Neuron (in vitro differentiated cells): ENCODE measurements around the gene OAS1.

Source experiments
- H2AFZ ChIP-seq: one replicate; pipeline ENCODE4 v1.6.1; 2013; ENCODE audit warnings: low read depth, mild to moderate bottlenecking, inconsistent platforms, low read length, moderate library complexity
- H3K27me3 ChIP-seq: one replicate; pipeline ENCODE4 v1.6.1; 2013; ENCODE audit warnings: low read length; ENCODE audit not compliant: insufficient read depth
- H3K36me3 ChIP-seq: one replicate; pipeline ENCODE4 v1.6.1; 2013; ENCODE audit warnings: low read length; ENCODE audit not compliant: insufficient read depth
- H3K4me1 ChIP-seq: one replicate; pipeline ENCODE4 v1.6.1; 2013; ENCODE audit warnings: low read length; ENCODE audit not compliant: insufficient read depth
- H3K4me3 ChIP-seq: 2 replicates; pipeline ENCODE4 v1.5.1; 2013; ENCODE audit warnings: mild to moderate bottlenecking, low read length, moderate library complexity
- H3K9me3 ChIP-seq: one replicate; pipeline ENCODE4 v1.6.1; 2013; ENCODE audit warnings: low read length

OAS1 gene

DNA sequence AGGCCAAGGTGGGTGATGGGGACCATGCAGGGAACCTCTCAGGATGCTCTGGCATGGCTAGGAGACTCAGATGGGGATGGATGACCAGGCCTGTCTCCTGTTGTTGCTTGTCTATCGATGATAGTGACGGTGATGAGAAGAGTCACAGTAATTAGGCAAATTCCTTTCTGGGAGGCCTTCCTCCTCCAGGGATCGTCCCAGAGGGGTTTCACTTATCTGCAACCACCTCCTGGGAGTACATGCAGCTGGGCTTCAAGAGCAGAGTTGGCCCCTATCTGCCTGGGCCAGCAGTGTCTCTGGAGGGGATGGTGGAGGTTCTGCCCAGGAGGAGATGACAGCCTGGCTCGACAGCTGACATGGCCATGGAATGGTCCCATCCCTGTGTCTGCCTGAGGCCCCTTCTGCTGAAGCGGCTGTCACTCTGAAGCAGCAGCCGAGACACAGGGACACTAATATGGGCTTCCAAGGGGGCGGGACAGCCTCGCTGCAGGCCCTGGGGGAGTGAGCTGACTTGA lies 27.5 kb upstream of the OAS1 start:
- no peaks in the 10 kb centered on the region for H3K36me3 ChIP-seq
- H3K9me3 ChIP-seq = no peaks in the 10 kb centered on the region
- H3K4me3 ChIP-seq = no peak overlapping the region
- no peaks in the 10 kb centered on the region for H3K4me1 ChIP-seq
- H2AFZ ChIP-seq = no peak overlapping the region
- H3K27me3 ChIP-seq = peaks cover 2% of the 10 kb centered on the region

DNA sequence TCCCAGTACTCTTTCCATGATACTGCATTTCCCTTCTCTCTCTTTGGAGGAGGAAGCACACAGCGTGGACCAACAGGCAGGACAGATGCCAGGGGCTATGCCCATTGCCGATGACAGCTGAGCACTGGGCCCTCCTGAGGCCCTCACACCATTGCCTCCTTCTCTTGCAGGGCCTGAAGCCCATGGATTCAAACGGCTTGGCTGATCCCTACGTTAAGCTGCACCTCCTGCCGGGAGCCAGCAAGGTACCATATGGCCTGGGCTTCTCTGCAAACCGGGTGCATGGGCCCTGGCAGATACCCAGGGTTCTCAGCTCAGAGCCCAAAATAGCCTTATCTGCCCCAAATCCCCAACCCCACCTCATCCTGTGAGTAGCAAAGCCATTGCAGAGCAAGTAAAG lies 25.2 kb upstream of the OAS1 start:
- Histone ChIP-seq H3K9me3 (peaks cover 6% of the 10 kb centered on the region), H3K4me3 (no peak overlapping the region), H3K36me3 (no peaks in the 10 kb centered on the region), H3K4me1 (no peaks in the 10 kb centered on the region), H3K27me3 (no peaks in the 10 kb centered on the region), H2AFZ (no peak overlapping the region)

DNA sequence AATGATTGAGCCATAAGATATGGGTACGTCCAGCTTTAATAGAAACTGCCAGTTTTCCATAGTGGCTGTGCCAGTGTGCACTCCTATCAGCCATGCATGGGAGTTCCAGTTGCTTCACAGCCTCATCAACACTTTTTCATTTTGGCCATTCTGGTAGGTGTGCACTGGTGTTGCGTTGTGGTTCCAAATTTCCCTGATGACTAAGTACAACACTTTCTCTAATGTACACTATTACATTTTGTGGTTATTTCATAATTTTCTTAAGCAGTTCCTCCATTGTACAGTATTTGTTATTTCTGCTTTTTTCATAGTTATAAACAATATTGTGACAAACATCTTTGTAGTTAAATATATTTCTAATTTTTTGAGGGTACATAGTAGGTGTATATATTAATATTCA lies 21.5 kb upstream of the OAS1 start:
- Histone ChIP-seq H3K9me3 (peaks cover 8% of the 10 kb centered on the region), H3K27me3 (no peaks in the 10 kb centered on the region), H3K36me3 (no peaks in the 10 kb centered on the region), H2AFZ (no peak overlapping the region), H3K4me1 (no peaks in the 10 kb centered on the region), H3K4me3 (no peak overlapping the region)

DNA sequence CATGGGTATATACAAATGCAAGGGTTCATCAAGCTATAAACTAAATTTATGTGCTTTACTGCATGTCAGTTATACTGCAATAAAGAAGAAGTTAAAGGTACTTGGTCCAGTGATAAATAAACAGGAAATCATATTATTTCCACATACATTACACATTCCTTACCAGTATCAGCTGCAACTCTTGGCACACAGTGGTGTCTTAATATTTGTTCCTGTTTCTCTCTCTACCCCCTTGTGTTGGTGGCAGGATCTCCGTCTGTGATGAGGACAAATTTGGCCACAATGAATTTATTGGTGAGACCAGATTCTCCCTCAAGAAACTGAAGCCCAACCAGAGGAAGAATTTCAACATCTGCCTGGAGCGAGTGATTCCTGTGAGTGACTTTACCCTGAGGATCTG lies 19.2 kb upstream of the OAS1 start:
- H3K4me3 ChIP-seq = no peak overlapping the region
- no peaks in the 10 kb centered on the region for H3K27me3 ChIP-seq
- H2AFZ ChIP-seq = no peak overlapping the region
- H3K36me3 ChIP-seq = no peaks in the 10 kb centered on the region
- H3K4me1 ChIP-seq = no peaks in the 10 kb centered on the region
- peaks cover 8% of the 10 kb centered on the region for H3K9me3 ChIP-seq

DNA sequence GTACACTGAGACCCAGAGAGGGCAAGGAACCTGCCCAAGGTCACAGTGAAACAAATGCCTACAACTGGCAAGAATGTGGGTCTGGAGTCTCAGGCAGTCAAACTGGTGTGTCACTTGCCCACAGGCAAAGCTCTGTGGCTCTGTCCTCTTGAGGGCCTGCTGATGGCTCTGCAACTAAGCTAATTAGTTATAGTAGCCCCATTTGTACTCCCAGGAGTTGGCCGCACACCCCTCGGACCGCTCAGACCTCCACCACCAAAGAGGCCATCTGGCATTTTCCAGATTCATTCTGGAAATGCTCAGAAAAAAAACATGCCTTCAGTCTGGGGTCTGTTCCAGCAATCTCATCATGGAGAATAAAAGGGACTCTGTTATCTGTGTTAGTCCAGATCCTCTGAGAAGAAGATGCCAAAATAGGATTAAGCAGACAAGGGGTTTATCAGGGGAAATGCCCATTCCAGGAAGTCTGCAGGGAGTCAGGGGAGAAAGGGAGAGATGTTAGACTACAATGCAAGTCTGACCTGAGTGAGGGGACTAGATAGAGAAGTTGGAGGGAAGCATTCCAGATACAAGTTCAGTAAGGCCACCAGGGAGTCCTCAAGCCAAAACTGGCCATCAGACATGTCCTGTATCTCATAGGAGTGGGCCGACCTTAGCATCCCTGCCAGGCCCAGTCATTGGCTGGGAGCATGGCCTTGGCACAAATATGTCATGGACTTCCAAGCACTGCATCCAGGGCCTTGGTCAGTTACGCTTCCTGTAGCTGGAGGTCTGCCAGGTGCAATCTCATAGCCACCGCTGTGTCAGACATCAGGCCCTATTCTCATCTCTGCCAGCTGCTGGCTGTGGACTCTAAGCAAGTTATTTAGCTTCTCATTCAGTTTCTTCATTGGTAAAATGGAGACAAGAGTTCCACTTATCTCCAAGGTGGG lies 15.4 kb upstream of the OAS1 start:
- Histone ChIP-seq H3K27me3 (no peaks in the 10 kb centered on the region), H3K4me1 (peaks cover 16% of the 10 kb centered on the region), H3K36me3 (no peaks in the 10 kb centered on the region), H3K9me3 (peaks cover 2% of the 10 kb centered on the region), H3K4me3 (no peak overlapping the region), H2AFZ (no peak overlapping the region)

DNA sequence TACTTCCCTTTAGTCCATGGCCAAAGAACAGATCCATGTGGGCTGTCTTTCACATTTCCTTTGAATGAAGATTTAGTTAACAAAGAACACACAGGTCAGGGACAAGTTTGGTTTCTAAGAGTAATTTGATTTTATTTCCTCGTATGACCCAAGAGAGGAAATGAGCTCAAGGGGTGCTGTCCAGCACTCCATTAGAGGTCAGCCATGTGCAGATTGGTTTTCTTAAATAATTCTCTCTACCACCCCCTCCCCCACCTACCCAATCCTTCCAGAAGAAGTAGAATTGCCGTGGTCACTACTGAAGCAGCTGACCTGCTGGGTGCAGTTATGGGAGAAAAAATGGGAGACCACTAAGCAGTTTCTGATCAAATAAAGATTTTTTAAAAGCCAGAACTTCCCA lies 13.9 kb upstream of the OAS1 start:
- Histone ChIP-seq H3K4me3 (no peak overlapping the region), H3K36me3 (no peaks in the 10 kb centered on the region), H2AFZ (no peak overlapping the region), H3K9me3 (no peaks in the 10 kb centered on the region), H3K27me3 (no peaks in the 10 kb centered on the region), H3K4me1 (peaks cover 16% of the 10 kb centered on the region)

DNA sequence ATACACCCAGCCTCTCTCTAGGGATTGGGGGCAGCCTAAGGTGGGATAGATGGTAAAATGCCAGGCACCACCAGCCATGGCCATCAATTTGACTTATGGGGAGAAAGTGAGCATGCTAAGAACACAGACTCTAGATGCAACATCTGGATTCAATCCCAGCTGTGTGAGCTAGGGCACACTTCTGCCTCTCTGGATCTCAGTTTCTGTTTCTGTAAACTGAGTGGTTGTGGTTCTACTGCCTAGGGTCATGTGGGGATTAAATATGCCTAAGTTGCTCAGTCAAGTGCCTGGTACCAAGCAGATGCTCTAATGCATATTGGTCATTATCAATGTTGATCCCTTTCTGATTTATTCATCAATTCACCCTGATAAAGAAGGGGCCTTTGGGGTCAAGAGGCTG lies 12.6 kb upstream of the OAS1 start:
- Histone ChIP-seq H3K9me3 (no peaks in the 10 kb centered on the region), H3K27me3 (peaks cover 6% of the 10 kb centered on the region), H3K4me3 (no peak overlapping the region), H3K4me1 (peaks cover 16% of the 10 kb centered on the region), H2AFZ (no peak overlapping the region), H3K36me3 (no peaks in the 10 kb centered on the region)

DNA sequence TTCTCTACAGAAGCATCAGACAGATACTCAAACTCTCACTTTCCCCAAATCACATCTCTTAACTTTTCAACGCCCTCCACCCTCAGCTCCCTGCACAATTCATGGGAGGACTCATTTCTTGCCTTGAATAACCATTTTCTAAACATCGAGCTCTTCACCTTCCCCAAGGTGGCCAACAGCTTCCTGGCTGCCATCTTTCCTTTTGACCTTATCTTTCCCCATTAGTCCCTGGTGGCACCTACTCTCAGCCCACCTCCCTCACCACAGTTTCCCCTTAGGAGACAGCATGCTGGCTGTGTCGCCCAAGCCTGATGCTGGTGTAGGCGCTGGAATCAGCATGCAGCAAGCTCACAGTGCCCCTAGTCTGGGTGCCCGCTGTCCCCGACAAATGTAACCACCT lies 8.4 kb upstream of the OAS1 start:
- Histone ChIP-seq H3K36me3 (no peaks in the 10 kb centered on the region), H3K4me3 (no peak overlapping the region), H3K27me3 (peaks cover 6% of the 10 kb centered on the region), H3K9me3 (no peaks in the 10 kb centered on the region), H2AFZ (no peak overlapping the region), H3K4me1 (peaks cover 16% of the 10 kb centered on the region)

DNA sequence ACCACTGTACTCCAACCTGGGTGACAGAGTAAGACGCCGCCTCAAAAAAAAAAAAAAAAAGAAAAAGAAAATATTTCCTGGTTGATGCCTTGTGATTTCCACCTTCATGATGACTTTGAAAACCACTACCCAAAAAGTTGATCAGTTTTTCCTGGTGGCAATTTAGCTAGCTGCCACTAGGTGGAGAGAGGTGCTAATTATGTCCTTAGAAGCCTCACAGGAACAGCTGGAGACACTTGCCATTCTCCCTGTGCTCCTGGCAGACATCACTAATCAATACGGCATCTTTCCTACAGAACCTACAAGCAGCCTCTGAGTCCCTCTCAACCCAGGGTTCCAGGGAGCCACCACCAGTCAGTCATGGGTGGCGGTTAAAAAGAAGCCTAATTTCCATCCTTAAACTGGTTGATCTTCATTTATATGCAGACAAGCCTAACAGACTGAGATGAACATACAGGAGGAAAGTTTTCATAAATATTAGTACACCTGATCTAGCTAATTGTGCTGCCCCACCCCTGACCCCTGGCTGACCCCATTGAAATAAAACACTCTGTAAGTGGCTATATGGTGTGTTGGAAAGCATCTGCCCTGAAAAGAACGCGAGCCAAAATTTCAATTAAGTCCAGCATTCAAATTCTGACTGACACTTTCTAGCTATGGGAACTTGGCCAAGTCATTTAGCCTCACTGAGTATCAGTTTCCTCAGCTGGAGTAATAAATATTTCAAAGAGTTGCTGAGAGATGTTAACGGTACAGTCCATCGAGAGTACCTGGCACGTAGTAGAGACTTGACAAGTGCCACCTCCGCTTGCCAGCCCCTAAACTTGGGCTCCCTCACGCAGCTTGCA lies 6.2 kb upstream of the OAS1 start:
- H3K27me3 ChIP-seq = peaks cover 6% of the 10 kb centered on the region
- peaks cover 2% of the 10 kb centered on the region for H3K9me3 ChIP-seq
- no peak overlapping the region for H3K4me3 ChIP-seq
- H2AFZ ChIP-seq = no peak overlapping the region
- H3K36me3 ChIP-seq = no peaks in the 10 kb centered on the region
- peaks cover 6% of the 10 kb centered on the region for H3K4me1 ChIP-seq

DNA sequence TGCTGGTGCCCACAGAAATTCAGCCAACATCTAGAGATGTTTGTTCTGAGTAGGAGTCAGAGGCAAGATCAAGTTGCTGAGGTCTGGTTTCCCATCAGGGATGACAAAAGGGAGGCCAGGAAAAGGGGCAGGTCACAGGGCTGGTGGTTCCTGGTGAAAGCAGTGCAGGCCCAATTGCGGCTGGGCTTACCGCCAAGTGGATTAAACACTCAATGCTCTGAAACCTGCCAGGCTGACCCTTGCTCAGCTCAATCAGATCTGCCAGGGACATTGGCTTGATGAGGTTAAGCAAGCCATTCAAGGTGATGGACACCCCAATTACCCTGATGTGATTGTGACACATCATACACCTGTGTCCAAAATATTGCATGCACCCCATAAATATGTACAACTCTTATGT lies 5.5 kb upstream of the OAS1 start:
- Histone ChIP-seq H3K36me3 (no peaks in the 10 kb centered on the region), H2AFZ (no peak overlapping the region), H3K9me3 (peaks cover 2% of the 10 kb centered on the region), H3K4me1 (no peaks in the 10 kb centered on the region), H3K4me3 (no peak overlapping the region), H3K27me3 (peaks cover 6% of the 10 kb centered on the region)

DNA sequence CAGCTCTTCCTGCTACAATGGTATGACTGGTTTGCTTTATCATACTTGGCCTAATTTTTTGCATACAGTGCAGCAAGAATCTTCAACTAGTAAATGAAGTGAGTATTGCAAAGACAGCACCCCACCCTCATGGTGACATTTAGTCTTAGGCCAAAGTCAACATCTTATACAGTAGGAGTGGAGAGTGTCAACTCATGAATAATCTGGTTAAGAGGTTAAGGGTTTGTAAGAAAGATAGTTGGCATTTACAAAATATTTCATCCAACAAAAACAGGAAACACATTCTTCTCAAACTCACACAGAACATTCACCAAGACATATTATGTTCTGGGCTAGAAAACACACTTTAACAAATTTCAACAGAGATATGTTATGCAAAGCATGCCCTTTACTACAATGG lies 2.2 kb upstream of the OAS1 start:
- Histone ChIP-seq H3K4me1 (peaks cover 4% of the 10 kb centered on the region), H3K4me3 (no peak overlapping the region), H3K27me3 (no peaks in the 10 kb centered on the region), H2AFZ (no peak overlapping the region), H3K9me3 (peaks cover 2% of the 10 kb centered on the region), H3K36me3 (no peaks in the 10 kb centered on the region)

DNA sequence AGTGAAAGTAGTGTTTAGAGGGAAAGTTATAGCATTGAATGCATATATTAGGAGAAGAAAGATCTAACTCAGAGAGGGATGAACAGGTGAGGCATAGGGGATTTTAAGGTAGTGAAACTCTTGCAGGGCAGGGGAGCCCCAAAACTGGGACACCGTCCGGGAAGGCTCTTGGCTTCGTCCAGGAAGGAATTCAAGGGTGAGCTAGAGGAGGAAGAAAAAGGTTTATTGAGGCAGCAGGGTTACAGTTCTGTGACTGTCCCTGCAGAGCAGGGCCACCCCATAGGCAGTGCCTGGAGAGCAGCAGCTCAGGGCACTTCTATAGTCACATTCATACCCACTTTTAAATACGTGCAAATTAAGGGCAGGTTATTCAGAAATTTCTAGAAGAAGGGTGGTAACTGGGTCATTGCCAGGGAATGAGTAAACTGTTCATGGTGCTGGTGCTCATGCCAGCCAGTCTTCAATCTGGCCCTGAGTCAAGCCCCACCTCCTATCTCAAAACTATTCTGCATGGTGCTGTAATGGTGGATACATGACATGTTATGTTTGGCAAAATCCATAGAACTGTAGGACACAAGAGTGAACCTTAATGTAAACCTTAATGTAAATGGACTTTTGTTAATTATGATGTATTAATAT lies 1.2 kb upstream of the OAS1 start:
- no peaks in the 10 kb centered on the region for H3K27me3 ChIP-seq
- no peaks in the 10 kb centered on the region for H3K36me3 ChIP-seq
- H2AFZ ChIP-seq = no peak overlapping the region
- H3K4me3 ChIP-seq = no peak overlapping the region
- H3K4me1 ChIP-seq = peaks cover 4% of the 10 kb centered on the region
- peaks cover 2% of the 10 kb centered on the region for H3K9me3 ChIP-seq
